Mesenchymal stem cell (in vitro differentiated cells and primary cell): ENCODE measurements around the gene GULP1. TPM values are rescaled to one million over a fixed set of nuclear protein-coding genes. Genes with fewer than 3 reads are reported as not detected.

ENCODE experiments used
- DNase-seq: peaks from one replicate; pipeline ENCODE4 v3.0.0-alpha.2; 2013
- H2AFZ ChIP-seq: one replicate; pipeline ENCODE4 v1.6.1; 2013; ENCODE audit warnings: low read depth, mild to moderate bottlenecking, control low read depth, inconsistent platforms, low read length, moderate library complexity
- H2AK5ac ChIP-seq: 2 replicates; pipeline ENCODE4 v1.6.1; 2013; ENCODE audit warnings: low read length, moderate library complexity, mild to moderate bottlenecking, inconsistent platforms; ENCODE audit not compliant: severe bottlenecking
- H2BK120ac ChIP-seq: one replicate; pipeline ENCODE4 v1.6.1; 2013; ENCODE audit warnings: low read depth, mild to moderate bottlenecking, inconsistent platforms, low read length, moderate library complexity
- H2BK12ac ChIP-seq, 2 experiments: one replicate each; pipeline ENCODE4 v1.6.1; 2013; ENCODE audit warnings: inconsistent platforms in 2 of 2, low read length in 2 of 2, mild to moderate bottlenecking in 2 of 2, moderate library complexity in 2 of 2, control low read depth in 1 of 2
- H2BK15ac ChIP-seq: one replicate; pipeline ENCODE4 v1.6.1; 2013; ENCODE audit warnings: mild to moderate bottlenecking, low read depth, inconsistent platforms; ENCODE audit not compliant: poor library complexity, severe bottlenecking
- H2BK5ac ChIP-seq: 2 replicates; pipeline ENCODE4 v1.6.1; 2013; ENCODE audit warnings: low read depth, mild to moderate bottlenecking, low read length, control low read depth, inconsistent platforms; ENCODE audit not compliant: poor library complexity, severe bottlenecking
- H3K14ac ChIP-seq, 2 experiments: one replicate each; pipeline ENCODE4 v1.6.1; 2013; ENCODE audit warnings: inconsistent platforms in 2 of 2, low read length in 2 of 2, control low read depth in 1 of 2, mild to moderate bottlenecking in 1 of 2, moderate library complexity in 1 of 2
- H3K18ac ChIP-seq, 2 experiments: one replicate each; pipeline ENCODE4 v1.6.1; 2013; ENCODE audit warnings: inconsistent platforms in 2 of 2, low read length in 2 of 2, control low read depth in 1 of 2, low read depth in 1 of 2, mild to moderate bottlenecking in 1 of 2
- H3K23ac ChIP-seq, 2 experiments: one replicate each; pipeline ENCODE4 v1.6.1; 2013; ENCODE audit warnings: inconsistent platforms in 2 of 2, low read length in 2 of 2, mild to moderate bottlenecking in 2 of 2, moderate library complexity in 2 of 2, control low read depth in 1 of 2
- H3K27ac ChIP-seq: 2 replicates; pipeline ENCODE4 v1.5.1; 2013; ENCODE audit warnings: mild to moderate bottlenecking, moderate library complexity, low read length, control low read depth, inconsistent platforms; ENCODE audit not compliant: poor library complexity, severe bottlenecking
- H3K27me3 ChIP-seq, 2 experiments: 2 replicates each; pipeline versions ENCODE4 v1.6.1 to v1.7.0; 2013; ENCODE audit warnings: low read length in 2 of 2, mild to moderate bottlenecking in 2 of 2, moderate library complexity in 2 of 2, control low read depth in 1 of 2, inconsistent platforms in 1 of 2; ENCODE audit not compliant: control insufficient read depth in 1 of 2, insufficient read depth in 1 of 2
- H3K36me3 ChIP-seq, 2 experiments: 2 replicates each; pipeline versions ENCODE4 v1.6.1 to v1.7.0; 2013; ENCODE audit warnings: low read length in 2 of 2, control low read depth in 1 of 2, inconsistent platforms in 1 of 2, low read depth in 1 of 2, mild to moderate bottlenecking in 1 of 2; ENCODE audit not compliant: insufficient read depth in 2 of 2, control insufficient read depth in 1 of 2
- H3K4ac ChIP-seq, 2 experiments: one replicate each; pipeline ENCODE4 v1.6.1; 2013; ENCODE audit warnings: inconsistent platforms in 2 of 2, low read length in 2 of 2, mild to moderate bottlenecking in 2 of 2, moderate library complexity in 2 of 2, control low read depth in 1 of 2, low read depth in 1 of 2
- H3K4me1 ChIP-seq: 2 replicates; pipeline ENCODE4 v1.6.1; 2013; ENCODE audit warnings: low read depth, low read length, control low read depth; ENCODE audit not compliant: control insufficient read depth, insufficient read depth
- H3K4me2 ChIP-seq: 2 replicates; pipeline ENCODE4 v1.6.1; 2013; ENCODE audit warnings: low read length, mild to moderate bottlenecking, inconsistent platforms; ENCODE audit not compliant: poor library complexity, severe bottlenecking
- H3K4me3 ChIP-seq, 2 experiments: 2 replicates each; pipeline versions ENCODE4 v1.5.1 to v1.7.0; 2013; ENCODE audit warnings: low read length in 2 of 2, mild to moderate bottlenecking in 2 of 2, control low read depth in 1 of 2, low read depth in 1 of 2; ENCODE audit not compliant: insufficient read depth in 1 of 2
- H3K79me1 ChIP-seq: replicated peaks from 2 replicates; pipeline ENCODE4 v1.6.1; 2013; ENCODE audit warnings: mild to moderate bottlenecking, control low read depth, low read length, inconsistent platforms; ENCODE audit not compliant: poor library complexity, severe bottlenecking
- H3K9ac ChIP-seq: 2 replicates; pipeline ENCODE4 v1.7.0; 2013; ENCODE audit warnings: mild to moderate bottlenecking, low read length, moderate library complexity
- H3K9me3 ChIP-seq: 2 replicates; pipeline ENCODE4 v1.7.0; 2013; ENCODE audit warnings: mild to moderate bottlenecking, low read length; ENCODE audit not compliant: control insufficient read depth
- H4K8ac ChIP-seq: one replicate; pipeline ENCODE4 v1.6.1; 2013; ENCODE audit warnings: inconsistent platforms, mild to moderate bottlenecking, low read length, moderate library complexity
- H4K91ac ChIP-seq: one replicate; pipeline ENCODE4 v1.6.1; 2013; ENCODE audit warnings: mild to moderate bottlenecking, low read length, inconsistent platforms
- WGBS: methylation state at CpG from one replicate; pipeline ENCODE4 v1.1.7; 2013; ENCODE audit warnings: mixed read lengths; 5-methylcytosine and 5-hydroxymethylcytosine counted together
- polyA plus RNA-seq, 2 experiments: library from polyadenylated mRNA; stranded (reverse); fragments of 200-250 nt; gene quantifications; one replicate each; pipeline ENCODE4 v1.2.3, GENCODE V29; 2013

GULP1 gene, protein sequence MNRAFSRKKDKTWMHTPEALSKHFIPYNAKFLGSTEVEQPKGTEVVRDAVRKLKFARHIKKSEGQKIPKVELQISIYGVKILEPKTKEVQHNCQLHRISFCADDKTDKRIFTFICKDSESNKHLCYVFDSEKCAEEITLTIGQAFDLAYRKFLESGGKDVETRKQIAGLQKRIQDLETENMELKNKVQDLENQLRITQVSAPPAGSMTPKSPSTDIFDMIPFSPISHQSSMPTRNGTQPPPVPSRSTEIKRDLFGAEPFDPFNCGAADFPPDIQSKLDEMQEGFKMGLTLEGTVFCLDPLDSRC
- 70.5 TPM for polyA plus RNA-seq (2013, experiment 1 of 2)
- polyA plus RNA-seq (2013, experiment 2 of 2), result 70.0 TPM

GRCh38 chr2:188291617-188292347 is at the start of gene GULP1:
Gene GULP1, plus strand, starts transcription at chr2:188291874. Its CDS starts 185,829 bp downstream, at chr2:188477703.
- no peak within 1 kb of the TSS for H2AK5ac ChIP-seq
- H2BK12ac ChIP-seq, result peak within 1 kb of the TSS in 1 of 2 experiments; percentile 86
- H3K4ac ChIP-seq, result peak within 1 kb of the TSS; percentile 1 to 95
- H2BK5ac ChIP-seq, result peak within 1 kb of the TSS; percentile 87
- peak; percentile 85 for DNase-seq
- peak within 1 kb of the TSS; percentile 44 for H2AFZ ChIP-seq
- H3K36me3 ChIP-seq, result no peaks in the 10 kb centered on the region
- H3K4me1 ChIP-seq, result no peaks in the 10 kb centered on the region
- H2BK15ac ChIP-seq, result peak within 1 kb of the TSS; percentile 66
- peak within 1 kb of the TSS; percentile 87 for H3K9ac ChIP-seq
- no peaks in the 10 kb centered on the region for H3K79me1 ChIP-seq
- peak within 1 kb of the TSS; percentile 71 for H4K91ac ChIP-seq
- H3K27me3 ChIP-seq, result no peaks in the 10 kb centered on the region
- H3K23ac ChIP-seq, result peak within 1 kb of the TSS in 1 of 2 experiments; percentile 83
- H2BK120ac ChIP-seq, result peak within 1 kb of the TSS; percentile 81
- WGBS, result under 1% methylated on average over 60 of the region's 61 CpGs
- H3K4me3 ChIP-seq, result peak within 1 kb of the TSS; percentile 78 to 90
- peak within 1 kb of the TSS; percentile 74 for H3K4me2 ChIP-seq
- H3K18ac ChIP-seq, result peak within 1 kb of the TSS; percentile 78 to 93
- peak within 1 kb of the TSS in 1 of 2 experiments; percentile 90 for H3K14ac ChIP-seq
- H3K9me3 ChIP-seq, result no peaks in the 10 kb centered on the region
- H4K8ac ChIP-seq, result peak within 1 kb of the TSS; percentile 45
- H3K27ac ChIP-seq, result peak within 1 kb of the TSS; percentile 93

DNA sequence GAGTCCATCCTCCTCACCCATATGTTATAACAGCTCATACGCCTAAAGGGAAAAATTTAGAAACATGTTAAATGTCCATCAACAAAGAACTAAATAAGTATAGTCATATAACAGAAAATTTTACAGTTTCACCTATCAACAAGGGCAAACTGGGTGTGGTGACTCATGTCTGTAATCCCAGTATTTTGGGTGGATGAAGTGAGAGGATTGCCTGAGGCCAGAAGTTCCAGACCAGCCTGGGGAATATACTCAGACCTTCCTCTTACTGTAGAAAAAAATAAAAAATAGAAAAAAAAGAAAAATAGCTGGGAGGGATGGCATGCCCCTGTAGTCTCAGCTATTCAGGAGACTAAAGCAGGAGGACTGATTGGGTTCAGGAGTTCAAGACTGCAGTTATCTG is 48.3 kb upstream of the GULP1 start:
- no peak overlapping the region for H2BK12ac ChIP-seq
- H3K4me3 ChIP-seq, result no peak overlapping the region
- no peak overlapping the region for H2BK15ac ChIP-seq
- DNase-seq, result no peak
- H3K14ac ChIP-seq, result no peak overlapping the region
- no peak overlapping the region for H4K8ac ChIP-seq
- H2AFZ ChIP-seq, result no peak overlapping the region
- H3K23ac ChIP-seq, result no peak overlapping the region
- H3K4ac ChIP-seq, result no peak overlapping the region
- H2AK5ac ChIP-seq, result no peak overlapping the region
- H3K27ac ChIP-seq, result no peak overlapping the region
- no peaks in the 10 kb centered on the region for H3K9me3 ChIP-seq
- no peak overlapping the region for H3K4me2 ChIP-seq
- no peak overlapping the region for H4K91ac ChIP-seq
- no CpG with 5 or more reads among the region's 1 CpG for WGBS
- H3K79me1 ChIP-seq, result no peaks in the 10 kb centered on the region
- H3K9ac ChIP-seq, result no peak overlapping the region
- no peak overlapping the region for H2BK120ac ChIP-seq
- H3K27me3 ChIP-seq, result no peaks in the 10 kb centered on the region
- H3K36me3 ChIP-seq, result no peaks in the 10 kb centered on the region
- H2BK5ac ChIP-seq, result no peak overlapping the region
- no peaks in the 10 kb centered on the region for H3K4me1 ChIP-seq
- no peak overlapping the region for H3K18ac ChIP-seq

DNA sequence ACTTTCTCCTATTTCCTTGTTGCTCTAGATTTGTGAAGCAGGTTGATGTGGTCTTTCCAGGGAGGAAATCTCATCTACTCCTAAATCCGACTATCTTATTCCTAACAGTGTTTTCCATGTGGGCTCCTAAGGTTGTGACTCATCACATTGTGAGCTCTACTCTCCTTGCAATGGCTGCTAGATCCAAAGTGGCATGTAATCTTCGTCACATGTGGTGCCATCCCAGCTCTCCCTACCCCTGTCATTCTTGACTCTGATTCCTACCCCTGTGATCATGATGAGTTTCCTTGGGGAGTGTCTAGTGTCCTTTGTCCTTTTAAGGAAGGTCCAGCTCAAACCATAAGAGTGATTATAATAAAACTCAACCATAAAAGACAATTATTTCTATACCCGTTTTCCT is 47.3 kb upstream of the GULP1 start:
- Histone ChIP-seq H3K79me1 (no peaks in the 10 kb centered on the region), H3K23ac (no peak overlapping the region), H3K27ac (no peak overlapping the region), H2BK120ac (no peak overlapping the region), H3K9ac (no peak overlapping the region), H3K18ac (no peak overlapping the region), H3K4me1 (no peaks in the 10 kb centered on the region), H2AFZ (peak overlapping the region; percentile 53), H3K4ac (no peak overlapping the region), H2BK12ac (no peak overlapping the region), H3K27me3 (no peaks in the 10 kb centered on the region), H3K4me2 (no peak overlapping the region), H4K8ac (no peak overlapping the region), H4K91ac (no peak overlapping the region), H2AK5ac (no peak overlapping the region), H3K14ac (no peak overlapping the region), H3K36me3 (no peaks in the 10 kb centered on the region), H2BK15ac (no peak overlapping the region), H2BK5ac (no peak overlapping the region), H3K4me3 (no peak overlapping the region), H3K9me3 (no peaks in the 10 kb centered on the region)
- WGBS, result 100% methylated on average over 3 of the region's 3 CpGs
- DNase-seq, result peak; percentile 18

DNA sequence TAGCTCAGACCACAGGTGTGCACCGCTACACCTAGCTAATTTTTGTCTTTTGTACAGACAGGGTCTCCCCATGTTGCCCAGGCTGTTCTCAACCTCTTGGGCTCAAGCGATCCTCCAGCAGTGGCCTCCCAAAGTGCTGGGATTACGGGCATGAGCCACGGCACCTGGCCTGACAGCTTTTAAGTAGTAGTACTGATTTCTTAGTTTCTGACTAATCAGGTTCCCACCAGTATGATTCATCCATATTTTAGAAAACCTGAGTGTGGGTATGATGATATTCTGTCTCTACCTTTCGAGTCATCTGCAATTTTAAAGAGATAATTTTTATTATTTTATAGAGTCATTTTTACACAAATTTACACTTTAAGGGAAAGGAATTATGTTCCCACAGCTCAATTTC is 46.4 kb upstream of the GULP1 start:
- no peaks in the 10 kb centered on the region for H3K27me3 ChIP-seq
- H2AFZ ChIP-seq, result no peak overlapping the region
- H3K4ac ChIP-seq, result no peak overlapping the region
- H3K36me3 ChIP-seq, result no peaks in the 10 kb centered on the region
- H3K9ac ChIP-seq, result no peak overlapping the region
- H3K4me1 ChIP-seq, result no peaks in the 10 kb centered on the region
- DNase-seq, result no peak
- H3K27ac ChIP-seq, result no peak overlapping the region
- H4K91ac ChIP-seq, result no peak overlapping the region
- H3K9me3 ChIP-seq, result no peaks in the 10 kb centered on the region
- no peak overlapping the region for H2BK12ac ChIP-seq
- H2BK5ac ChIP-seq, result no peak overlapping the region
- WGBS, result 86% methylated on average over 1 of the region's 5 CpGs
- no peak overlapping the region for H3K14ac ChIP-seq
- no peak overlapping the region for H2BK120ac ChIP-seq
- no peak overlapping the region for H3K23ac ChIP-seq
- no peaks in the 10 kb centered on the region for H3K79me1 ChIP-seq
- no peak overlapping the region for H4K8ac ChIP-seq
- H2AK5ac ChIP-seq, result no peak overlapping the region
- H3K4me2 ChIP-seq, result no peak overlapping the region
- no peak overlapping the region for H2BK15ac ChIP-seq
- no peak overlapping the region for H3K4me3 ChIP-seq
- H3K18ac ChIP-seq, result no peak overlapping the region
